Limb (tissue), 2 donors: Measurements from ENCODE around the gene LMX1B.

ENCODE experiments used
- DNase-seq, 2 donors: peaks; one replicate each; pipeline ENCODE4 v3.0.0-alpha.2; 2016; ENCODE audit errors: extremely low spot score in 2 of 2

Gene LMX1B

DNA sequence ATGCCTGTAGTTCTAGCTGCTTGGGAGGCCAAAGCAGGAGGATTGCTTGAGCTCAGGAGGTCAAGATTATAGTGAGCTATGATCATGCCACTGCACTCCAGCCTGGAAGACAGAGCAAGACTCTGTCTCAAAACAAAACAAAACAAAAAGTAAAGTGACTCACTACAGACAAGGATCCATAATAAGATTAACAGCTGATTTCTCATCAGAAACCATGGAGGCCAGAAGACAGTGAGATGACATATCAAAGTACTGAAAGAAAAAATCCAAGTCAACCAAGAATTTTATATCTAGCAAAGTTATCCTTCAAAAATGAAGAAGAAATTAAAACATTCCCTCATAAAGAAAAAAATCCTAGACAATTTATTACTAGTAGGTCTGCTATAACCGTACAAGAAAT lies 121.8 kb downstream of the LMX1B start:
- no peak for DNase-seq

DNA sequence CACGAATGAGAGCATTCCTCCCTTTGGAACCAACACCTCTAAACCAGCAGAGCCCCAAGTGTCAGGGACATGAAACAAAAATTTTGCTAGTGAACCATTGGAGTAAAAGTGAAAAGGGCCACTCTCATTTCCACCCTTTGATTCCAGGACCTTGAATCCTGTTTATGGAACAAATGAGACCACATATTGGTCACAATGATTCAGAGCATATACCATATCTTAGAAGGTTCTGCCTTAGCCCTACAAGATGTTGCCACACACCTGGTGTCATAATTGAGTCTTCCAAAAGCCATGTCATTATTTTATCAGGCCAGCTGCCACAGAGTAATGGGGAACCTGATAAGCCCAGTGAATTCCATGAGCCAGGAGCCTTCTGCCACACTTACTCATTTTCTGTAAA lies 124.8 kb downstream of the LMX1B start:
- no peak for DNase-seq

DNA sequence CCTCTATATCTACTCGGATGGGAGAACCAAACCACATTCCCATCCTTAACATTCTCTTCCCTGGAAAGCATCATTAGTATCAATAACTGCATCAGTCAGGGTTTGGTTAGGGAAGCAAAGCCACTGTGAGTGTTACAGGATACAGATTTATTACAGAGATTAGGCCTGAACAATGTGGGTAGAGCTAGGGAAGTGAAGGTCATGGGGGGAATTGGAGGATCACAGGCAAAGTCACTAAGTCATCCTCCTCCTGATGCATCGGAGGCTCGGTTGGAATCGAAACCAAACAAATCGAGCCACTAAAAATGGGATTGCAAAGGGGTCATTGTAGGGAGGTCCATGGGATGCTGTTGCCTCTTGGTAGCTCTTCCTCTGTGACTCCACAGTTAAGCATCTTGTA lies 129.3 kb downstream of the LMX1B start:
- DNase-seq, result no peak

DNA sequence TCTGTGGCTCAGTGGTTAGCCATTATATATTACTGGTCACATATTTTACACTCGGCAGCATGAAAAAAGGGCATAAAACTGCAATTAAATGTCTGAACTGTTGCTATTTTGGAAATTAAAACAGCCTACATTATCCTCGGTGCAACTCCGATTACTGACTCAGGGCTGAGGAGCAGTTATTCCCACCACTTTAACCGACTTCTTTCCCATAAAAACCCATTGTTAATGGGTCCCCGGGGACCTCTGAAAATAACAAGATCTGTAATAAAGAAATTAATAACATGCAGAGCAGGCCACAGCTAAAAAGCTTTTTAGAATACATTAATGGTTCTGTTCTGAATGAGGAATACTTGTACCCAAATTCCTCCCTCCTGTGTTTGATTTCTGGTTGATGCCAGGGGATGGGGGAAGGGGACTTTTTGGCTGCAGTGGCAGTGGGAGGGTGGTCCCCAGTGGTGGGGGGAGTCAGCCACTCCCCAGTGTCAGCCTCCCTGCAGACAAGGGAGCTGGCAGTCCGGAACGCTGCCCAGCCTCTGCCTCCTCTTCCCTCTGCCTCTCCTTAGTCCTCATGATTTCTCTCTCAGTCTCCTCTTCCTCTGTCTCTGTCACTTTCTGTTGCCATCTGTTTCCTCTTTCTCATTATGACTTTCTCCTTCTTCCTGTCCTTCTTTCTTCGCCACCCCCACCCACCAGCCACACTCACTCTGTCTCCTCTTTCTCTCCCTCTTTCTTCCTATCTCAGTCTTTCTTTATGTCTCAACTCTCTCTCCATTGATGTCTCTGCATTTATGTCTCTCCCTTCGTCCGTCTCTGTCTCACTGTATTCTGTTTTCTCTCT lies 132.1 kb downstream of the LMX1B start:
- no peak for DNase-seq
